HG02970 (cell line): Measurements from ENCODE around the gene CYTH3.
"Not testable (repeated sequence)": the region's sequence is repeated elsewhere in the genome, so short reads cannot be mapped to it uniquely, and the experiment has no call there.

Source experiments
- ATAC-seq: cut with Tn5 transposase; IDR thresholded peaks from one replicate; pipeline ENCODE4 v1.9.1; 2021; ENCODE audit warnings: mild to moderate bottlenecking, moderate library complexity, moderate number of reproducible peaks; ENCODE audit not compliant: unreplicated experiment, low FRiP score

The CYTH3 gene

DNA sequence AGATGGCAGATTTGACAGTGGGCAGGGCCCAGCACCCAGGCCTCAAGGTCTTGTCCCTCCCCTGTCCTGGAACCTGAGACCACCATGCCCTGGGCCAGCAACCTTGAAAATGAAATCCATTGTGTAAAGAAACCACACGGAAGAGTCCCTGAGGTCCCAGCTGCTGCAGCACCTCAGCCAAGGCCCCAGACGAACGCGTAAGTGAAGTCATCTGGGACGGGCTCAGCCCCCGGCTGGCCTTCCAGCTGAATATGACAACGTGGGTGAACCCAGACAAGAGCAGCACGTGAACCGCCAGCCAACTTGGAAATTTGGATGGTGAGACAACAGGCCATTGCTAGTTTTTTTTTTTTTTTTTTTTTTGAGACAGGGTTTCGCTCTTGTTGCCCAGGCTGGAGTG lies 70.3 kb downstream of the CYTH3 start:
- ATAC-seq = no peak

DNA sequence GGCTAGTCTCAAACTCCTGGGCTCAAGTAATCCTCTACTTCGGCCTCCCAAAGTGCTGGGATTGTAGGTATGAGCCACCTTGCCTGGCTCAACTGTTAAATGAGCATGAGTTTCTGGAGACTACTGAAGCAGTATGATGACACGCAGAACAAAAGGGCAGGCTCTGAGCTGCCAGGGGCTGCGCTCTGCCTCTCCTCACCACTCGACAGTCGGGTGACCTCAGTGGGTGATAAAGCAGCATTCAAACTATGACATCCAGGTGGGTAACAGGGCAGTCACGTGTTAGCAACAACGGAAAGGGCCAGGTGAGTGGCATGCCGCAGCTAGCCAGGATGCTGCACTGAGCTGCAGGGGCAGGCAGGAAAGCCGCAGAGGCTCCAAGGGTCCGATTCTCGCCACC lies 71.5 kb downstream of the CYTH3 start:
- no peak for ATAC-seq

DNA sequence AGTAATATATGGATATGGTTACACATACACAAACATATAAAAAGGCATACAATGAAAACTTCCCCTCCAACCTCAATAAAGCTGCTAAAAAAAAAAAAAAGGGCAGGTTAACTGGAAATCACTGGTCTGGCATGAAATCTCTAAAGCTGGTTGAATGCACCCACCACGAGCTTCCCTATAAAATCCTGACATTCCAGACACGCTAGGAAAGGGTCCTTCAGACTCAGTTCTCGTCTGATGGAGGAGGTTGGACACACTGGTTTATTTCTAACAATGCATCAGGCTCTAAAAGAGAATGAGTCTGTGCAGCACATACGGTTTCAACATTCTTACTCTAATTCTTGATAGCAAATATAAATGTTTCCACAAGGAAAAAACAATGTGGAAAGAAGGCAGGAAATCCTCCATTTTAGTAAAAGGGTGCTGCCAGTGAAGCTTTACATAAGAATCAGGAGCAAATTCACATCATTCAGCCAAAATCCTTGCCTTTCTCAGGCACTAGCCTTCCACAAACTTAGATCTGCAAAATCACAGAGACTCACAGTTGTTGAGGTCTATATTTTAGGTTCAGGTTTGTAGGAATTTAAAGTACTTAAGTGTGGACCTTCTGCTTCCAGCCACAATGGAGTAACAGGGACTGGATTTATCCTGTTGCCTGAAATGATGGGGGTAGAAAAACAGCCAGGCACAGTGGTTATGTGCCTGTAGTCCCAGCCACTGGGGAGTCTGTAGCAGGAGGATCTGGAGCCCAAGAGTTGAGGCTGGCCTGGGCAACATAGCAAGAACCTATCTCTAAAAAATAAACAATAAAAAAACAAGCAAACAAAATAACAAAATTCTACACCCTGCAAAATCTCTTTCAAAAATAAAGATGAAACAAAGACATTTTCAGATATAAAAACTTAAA lies 73.5 kb downstream of the CYTH3 start:
- ATAC-seq = no peak

DNA sequence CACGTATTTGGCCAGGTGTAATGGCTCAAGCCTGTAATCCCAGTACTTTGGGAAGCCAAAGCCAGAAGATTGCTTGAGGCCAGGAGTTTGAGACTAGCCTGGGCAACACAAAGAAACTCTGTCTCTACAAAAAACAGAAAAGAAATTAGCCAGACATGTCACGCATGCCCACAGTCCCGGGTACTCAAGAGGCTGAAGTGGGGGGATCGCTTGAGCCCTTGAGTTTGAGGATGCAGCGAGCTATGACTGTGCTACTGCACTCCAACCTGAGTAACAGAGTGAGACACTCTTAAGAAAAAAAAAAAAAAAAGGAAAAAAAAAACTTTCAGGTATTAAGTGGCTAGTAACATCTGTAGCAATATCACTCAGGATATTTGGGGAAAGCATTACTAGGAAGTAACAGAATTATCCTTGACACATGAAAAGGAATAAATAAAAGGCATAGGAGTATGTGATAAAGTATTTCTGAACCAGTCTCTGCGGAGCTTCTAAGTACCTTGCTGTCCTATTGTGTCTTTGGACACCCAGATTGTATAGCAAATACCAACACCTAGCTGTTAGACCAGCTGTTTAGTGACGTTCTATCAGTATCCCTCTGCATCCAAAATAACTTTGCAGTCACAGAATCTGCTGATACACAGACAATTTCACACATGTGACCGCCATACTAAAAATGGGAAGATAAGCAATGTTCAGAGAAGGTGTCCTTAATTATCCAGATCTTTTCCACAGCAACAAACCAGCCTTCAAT lies 74.4 kb downstream of the CYTH3 start:
- ATAC-seq = no peak

DNA sequence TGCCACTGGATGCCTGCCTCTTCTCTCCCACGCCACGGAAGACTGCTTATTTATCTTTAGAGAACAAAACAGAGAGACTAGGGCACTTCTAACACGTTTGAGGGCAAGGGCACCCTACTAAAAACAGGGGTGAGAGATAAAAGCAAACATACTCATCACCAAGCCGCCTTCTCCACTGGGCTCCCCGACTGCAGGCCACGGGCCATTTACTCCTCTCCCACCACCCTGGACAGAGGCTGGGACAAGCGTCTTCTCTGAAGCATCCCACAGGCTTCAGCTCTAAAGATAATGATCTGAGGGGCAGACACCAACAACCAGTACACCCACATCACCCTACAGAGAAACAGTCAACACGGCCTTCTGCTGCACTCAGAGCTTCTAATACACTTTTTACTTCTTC lies 78.7 kb downstream of the CYTH3 start:
- no peak for ATAC-seq

DNA sequence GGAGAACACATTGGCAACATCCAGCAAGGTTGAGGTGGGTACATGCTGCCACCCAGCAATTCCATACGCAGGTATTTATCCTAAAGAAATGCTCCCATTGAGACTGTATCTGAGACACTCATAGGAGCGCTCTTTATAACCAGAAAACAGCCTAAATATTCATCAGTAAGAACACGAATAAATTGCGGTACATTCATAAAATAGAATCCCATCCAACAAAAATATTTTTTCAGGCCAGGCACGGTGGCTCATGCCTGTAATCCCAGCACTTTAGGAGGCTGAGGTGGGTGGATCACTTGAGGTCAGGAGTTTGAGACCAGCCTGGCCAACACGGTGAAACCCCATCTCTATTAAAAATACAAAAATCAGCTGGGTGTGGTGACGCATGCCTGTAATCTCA lies 81.9 kb downstream of the CYTH3 start:
- not testable (repeated sequence) for ATAC-seq

DNA sequence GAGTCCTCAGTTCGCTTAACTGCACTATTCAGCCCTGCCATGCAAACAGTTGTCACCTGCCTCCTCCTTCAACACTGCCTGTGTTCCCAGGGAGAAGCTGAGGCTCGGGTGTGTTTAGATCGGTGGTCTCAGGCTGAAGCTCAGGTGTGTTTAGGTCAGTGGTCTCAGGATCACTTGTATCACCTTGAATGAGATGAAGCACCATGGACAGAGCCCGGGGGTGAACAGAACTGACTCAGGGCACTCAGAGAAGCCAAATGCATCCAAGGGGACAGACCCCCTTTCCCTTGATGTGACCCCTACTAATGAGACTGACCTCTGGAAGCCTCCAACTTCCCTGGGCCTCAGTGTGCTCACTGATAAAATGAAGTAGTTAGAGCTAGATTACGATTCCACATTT lies 84.0 kb downstream of the CYTH3 start:
- ATAC-seq = no peak

DNA sequence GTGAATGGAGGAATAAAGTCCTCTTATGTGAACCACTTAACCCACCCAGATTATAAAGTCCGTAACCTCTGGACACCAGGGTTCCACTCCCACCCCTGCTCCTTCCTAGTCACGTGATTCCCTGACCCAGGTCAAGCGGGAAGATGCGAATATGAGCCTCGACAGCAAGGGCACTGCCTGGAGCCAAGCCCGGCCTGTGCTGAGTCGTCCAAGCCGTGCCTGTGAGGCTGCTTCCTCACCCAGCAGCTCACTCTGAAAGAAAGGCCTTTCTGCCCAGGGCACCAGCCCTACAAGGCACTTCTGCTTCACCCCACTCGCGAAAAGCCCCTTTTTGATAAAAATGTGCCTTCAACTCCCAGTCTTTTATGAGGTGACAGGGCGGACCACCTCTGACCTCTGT lies 85.8 kb downstream of the CYTH3 start:
- no peak for ATAC-seq

DNA sequence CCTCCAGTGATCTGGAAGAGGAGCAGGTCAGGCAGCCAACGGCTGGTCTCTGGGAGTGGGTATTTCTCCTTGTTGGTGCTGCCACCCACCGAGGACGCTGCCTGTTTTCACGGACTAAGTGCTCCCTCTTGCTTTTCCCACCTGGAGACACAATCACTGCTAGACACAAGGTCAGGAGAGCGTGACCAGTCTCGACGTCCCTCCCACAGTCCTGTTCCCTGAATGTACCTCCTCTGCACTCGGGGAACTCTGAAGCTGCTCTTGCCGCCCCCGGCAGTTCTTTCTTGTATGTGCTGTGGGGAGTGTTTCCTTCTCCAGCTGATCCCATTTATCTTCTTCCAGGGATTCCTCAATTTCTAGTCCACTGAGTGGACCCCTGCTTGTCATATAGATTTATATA lies 89.4 kb downstream of the CYTH3 start:
- ATAC-seq = no peak

DNA sequence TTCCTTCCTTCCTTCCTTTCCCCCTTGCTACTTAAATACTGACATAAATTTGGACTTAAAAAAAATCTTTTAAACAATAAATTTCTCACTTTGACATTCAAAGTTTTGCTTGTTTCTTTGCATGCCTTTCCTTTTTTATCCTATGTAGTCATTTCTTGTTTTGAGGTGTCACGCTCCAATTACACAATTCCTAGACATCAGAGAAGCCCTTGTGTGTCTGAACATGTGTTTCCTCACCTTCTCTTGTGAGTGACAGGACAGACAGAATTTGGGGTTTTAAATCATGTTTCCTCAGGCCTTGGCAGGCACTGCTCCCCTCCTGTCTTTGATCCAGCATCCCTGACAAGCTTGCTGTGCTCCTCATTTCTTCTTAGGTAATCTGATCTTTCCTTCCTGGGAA lies 91.3 kb downstream of the CYTH3 start:
- ATAC-seq = no peak

DNA sequence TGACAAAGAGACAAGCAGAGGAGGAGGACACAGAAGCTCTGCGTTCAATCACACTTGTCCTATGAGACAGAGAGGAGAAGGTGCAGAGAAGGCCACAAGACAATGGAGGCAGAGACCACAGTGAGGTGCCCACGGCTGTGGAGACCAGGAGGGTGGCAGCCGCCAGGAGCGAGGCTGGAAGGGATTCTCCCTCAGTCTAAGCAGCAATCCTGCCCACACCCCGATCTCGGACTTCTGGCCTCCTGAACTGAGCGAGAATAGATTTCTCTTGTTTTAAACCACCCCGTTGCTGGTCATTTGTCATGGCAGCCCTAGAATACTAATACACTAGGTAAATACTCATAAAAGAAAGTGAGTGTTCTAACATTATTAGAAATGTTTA lies 92.1 kb downstream of the CYTH3 start:
- ATAC-seq = no peak

DNA sequence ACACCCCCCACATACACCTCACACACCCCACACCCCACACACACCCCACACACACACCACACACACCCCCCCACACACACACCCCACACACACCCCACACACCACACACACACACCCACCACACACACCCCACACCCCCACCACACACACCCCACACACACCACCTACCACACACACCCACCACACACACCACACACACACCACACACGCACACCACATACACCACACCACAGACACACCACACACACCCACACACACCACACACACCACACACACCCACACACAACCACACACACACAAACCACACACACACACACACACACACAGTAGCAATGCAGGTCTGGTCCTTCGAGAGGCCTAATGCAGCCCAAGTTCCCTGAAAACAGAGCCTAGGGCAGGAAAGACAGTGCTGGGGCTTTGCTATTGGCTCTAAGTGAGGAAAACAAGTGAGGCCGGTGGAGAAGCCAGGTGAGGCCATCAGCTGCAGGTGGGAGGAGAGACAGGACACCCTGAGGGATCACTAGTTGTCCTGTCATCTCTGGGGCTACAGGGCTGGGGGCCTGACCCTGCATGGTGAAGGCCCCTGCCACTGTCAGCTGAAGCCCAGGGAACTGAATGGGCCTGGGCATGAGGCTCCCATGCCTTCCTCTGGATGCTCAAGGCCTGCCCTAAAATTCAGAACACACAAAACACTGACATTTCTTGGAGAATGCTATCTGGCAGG lies 92.6 kb downstream of the CYTH3 start:
- no peak for ATAC-seq

DNA sequence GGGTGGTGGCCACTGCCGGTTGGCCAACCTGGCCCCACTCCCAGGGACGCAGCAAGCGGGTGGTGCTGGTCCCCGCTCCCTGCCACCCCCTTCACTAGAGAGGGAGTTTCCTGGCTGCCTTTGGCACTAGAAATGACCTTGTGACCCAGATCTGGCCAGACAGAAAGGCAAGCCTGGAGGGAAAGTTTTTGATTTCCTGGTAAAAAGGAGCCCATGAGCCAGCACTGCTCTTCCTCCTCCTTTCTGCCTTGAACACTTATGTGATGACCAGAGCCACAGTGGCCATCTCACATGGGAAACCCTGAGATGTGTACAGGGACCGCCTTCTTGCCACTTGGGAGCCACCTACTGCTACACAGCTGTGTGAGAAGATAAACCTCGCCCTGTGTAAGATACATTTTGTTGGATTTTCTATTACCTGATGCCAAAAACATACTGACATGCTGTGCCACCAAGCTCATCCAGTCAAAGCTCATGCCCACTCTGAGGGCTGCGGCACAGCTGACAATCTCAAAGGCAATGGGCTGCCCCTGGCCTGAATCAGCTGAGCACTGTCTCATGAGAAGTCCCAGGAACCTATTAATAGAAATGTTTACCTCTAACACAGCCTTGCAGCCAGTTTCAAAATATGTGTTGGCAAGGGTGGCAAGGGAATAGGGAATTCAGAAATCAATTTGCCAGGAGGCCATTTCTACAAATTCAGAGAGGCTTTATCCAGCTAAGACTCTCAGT lies 94.0 kb downstream of the CYTH3 start:
- no peak for ATAC-seq

DNA sequence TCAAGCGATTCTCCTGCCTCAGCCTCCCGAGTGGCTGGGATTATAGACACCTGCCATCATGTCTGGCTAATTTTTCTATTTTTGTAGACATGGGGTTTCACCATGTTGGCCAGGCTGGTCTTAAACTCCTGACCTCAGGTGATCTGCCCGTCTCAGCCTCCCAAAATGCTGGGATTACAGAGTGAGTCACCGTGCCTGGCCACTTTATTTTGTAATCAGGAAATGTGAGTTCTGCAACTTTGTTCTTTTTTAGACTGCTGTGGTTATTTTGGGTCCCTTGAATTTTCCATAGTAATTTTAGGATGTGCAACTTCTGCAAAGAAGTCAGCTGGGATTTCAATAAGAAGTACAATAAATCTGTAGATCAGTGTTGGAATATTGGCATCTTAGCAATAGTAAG lies 96.8 kb downstream of the CYTH3 start:
- ATAC-seq = no peak

DNA sequence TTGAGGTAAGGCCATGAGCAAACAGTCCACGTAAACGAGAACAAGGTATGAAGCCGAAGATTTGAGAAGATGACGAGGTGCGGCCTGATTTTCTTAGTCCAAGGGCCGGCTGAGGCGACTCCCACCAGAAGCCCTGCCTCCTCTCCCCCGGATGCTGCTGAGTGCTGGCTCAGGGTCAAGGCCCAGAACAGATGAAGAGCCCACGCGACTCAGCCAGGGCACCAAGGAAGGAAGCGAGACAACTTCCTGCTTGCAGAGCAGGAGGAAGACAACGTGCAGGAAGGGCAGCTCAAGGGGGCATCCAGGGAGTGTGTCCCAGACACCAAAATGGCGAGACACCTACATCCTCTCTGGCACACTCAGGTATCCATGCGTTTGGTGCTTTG lies 99.5 kb downstream of the CYTH3 start:
- no peak for ATAC-seq

DNA sequence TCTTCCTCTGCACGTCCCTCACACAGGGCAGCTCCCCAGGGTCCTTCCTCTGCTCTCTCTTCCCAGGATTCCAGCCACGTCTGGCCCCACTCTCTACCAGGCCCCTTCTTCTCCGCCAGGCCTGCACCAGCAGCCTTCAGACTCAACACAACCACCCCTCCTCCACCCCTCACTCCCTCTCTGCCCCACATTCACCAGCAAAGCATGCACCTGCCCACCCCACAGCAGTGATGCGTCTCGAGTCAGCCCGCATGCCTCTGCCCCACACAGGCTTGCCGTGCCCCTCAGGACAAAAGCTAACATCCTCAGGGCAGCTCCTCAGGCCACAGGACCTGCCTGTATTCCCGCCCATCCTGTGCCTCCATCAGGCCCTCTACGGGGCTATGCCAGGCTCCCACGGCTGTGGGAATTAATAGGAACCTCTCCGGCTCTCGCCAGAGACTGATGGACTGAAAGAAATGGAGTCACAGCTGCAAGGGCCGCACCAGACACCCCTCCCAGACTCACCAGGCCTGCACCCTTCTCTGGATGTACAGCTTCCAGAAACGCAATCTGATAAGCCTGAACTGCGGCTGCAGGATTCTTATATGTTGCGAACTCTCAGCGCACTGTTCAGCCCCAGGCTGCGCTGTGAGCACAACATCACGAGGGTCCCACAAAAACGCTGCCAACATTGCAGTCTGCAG lies 100.1 kb downstream of the CYTH3 start:
- ATAC-seq = no peak

DNA sequence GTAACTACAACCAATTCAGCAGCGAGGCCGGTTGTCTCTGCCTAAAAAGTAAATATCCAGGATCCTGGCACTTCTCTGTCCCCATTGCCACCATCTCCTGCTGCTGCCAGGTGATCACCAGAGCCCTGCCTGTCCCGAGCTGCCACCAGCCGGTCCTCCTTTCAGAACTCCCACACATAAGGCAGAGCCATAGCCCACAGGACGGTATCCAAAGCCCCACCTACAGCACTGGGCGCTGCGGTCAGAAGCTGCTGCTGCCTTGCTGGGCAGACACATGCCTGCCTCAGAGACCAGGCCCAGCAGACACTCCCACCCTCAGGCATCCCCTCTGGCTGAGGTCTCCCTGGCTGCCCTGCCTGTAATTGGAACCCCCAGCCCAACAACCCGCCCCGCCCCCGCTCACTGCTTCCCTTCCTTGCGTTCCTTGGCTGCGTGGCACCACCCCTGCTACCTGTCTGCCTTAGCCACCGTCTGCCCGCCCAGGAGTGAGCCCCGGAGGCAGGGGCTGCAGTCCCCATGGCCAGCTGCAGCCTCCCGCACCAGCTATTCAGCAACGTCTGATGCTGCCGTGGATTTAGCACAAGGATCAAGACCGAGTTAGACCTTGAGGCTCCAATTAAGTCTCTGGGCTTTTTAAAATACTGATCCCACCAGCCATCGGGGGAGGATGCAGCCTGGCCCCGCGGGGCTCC lies 100.7 kb downstream of the CYTH3 start:
- ATAC-seq = no peak

DNA sequence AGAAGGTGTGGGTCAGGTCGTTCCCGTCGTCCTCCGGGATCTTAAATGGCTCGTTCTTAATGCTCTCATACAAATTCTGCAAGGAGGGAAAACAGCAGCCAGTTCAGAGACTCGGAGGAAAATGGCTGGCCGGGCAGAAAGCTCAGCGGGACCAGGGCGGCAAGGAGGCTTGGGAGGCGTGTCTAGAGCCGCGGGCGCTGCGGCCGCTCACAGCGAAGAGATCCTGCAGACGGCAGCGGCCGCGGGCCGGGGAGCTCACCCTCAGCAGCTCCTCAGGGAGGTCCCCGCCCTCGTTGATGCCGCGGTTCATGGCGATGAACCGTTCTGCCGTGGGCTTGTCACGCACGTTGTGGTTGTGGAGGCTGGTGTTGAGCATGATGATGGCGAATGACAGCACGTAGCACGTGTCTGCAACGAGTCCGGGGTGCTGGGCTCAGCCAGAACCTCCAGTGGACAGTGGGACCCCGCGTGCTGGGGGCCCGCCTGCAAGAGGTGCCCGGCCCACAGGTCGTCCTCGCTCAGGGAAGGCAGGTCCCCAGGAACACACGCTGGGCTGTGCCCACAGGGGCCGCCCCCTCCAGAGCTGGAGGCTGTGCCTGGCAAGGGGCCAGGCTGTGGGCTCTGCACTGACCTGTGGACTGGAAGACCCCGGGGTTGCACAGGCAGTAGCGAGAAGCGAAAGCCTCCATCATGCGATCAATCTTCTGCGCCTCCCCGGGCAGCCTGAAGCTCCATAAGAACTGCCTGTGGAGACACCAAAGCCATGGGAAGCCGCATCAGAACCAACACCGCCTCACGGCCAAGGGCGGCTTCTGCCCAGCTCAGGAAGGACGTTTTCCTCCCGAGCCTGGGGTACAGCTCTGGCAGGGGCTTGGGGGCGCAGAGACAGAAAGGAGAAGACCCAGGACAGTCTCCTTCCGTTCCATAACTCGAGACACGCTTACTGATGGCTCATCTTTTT lies 101.6 kb downstream of the CYTH3 start:
- ATAC-seq = no peak
